Right hindlimb (tissue), 1 donor: Measurements from ENCODE around the gene PRRT4.

Source experiments
- DNase-seq: peaks from one replicate; pipeline ENCODE4 v3.0.0-alpha.2; 2018

PRRT4 gene

DNA sequence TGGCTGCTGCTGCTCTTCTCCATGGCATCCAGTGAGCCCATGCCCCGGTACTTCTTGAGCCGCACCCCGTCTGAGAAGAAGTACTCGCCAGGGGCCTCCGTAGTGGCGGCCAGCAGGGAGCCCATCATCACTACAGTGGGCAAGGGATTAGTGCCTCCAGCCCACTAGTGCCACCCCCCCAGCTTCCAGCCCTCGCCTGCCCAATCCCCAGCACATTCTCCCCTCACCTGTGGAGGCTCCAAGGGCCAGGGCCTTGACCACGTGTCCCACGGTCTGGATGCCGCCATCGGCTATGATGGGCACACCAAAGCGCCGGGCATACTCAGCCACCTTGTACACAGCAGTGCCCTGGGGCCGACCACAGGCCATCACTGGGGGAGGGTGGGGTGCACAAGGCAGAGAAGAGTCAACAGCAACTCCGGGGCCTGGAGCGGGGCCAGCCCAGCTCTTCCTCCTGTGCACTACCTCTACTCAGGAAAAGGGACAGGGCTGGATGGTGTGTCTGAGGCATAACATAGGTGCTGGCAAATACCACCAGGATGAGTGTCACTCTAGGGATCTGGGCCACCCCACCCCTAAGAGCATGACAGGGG is 33.5 kb upstream of the PRRT4 start:
- no peak for DNase-seq

DNA sequence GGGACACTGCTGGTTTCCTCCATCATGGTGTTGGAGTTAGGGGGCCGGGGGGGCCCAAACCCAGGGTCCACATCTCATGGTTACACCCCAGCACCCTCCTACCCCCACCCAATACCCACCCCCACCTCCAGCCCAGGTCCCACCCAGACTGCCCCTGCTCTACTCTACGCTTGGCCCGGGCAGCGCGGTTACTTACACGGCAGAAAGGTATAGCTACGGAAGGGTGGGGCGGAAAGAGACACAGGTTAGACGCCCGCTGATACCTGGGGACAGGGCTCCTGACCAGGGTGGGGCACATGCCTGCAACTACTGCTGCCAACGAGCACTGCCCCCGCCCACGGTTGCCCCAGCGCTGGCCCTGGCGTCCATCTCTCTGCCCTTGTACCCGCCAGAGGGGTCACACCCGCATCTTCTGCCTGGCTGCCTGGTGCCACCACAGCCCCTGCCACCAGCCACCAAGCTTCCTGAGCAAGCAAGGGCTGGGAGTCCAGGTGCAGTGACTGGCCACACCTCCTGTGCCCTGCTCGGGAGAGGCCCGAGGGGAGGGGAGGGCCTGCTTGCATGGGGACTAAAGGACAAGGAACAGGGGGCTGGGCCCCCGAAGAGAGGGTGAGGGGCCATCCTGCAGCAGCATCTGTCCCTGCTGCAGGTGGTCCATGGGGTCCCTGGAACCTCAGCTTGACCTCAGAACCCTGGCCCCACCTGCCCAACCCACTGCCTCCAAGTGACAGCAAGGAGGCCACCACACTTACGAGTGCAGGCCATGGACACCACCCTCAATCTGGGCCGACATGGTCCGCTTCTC is 32.2 kb upstream of the PRRT4 start:
- DNase-seq, result no peak

DNA sequence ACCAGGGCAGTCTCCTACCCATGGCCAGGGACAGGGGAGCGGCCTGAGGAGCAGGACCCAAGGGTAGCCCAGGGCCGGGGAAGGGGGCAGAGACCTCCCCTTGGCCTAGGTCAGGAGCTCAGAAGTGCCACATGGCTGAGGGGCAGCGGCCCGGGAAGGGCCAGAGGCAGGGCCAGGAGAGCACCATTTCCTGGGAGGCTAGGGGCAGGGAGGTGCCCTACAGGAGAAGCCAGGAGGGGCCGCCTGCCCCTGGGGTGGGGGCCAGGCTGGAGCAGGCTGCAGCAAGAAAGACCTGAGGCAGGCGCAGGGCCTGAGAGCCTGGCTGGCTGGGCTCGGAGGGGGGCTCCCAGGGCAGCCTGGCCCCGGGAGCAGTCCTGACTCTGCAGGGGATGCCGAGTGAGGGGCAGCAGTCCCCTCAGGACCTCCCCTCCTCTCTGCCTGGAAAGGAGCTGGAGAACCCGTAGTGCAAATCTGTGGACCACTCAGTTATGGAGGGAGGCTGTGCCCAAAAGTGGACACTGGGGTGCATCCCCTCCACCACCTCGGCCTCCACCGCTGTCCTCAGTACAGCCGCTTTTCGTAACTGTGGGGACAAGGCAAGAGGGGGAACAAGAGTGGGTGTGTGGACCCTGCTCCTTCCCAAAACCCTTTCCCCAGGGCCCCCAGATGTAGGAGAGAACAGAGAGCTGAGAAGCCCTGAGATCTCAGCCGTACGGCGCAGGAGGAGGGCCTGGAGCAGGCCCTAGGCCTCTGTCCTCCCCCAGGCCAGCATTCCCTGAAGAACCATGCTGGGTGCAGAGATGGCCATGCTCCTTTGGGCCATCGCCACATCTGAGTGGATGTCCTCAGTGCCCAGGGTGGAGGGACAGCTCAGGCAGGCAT is 31.2 kb upstream of the PRRT4 start:
- DNase-seq, result no peak

DNA sequence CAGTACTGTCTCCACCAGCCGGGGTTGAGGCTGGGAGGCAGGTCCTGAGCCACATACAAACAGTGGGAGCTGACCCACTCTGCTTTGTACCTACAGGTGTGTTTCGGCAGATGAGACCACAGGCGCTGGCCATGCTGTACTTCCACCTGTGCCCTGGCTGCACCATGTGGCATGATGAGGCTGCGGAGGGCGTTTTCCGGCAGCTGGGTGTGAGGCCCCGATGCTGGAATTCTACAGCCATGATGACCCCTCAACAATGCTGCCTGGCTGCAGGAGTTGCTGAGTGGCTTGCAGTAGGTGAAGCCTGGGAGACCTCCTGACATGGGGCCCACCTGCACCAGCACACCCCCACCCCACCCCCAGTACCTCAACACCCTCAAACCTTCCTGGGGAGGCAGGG is 30.3 kb upstream of the PRRT4 start:
- no peak for DNase-seq

DNA sequence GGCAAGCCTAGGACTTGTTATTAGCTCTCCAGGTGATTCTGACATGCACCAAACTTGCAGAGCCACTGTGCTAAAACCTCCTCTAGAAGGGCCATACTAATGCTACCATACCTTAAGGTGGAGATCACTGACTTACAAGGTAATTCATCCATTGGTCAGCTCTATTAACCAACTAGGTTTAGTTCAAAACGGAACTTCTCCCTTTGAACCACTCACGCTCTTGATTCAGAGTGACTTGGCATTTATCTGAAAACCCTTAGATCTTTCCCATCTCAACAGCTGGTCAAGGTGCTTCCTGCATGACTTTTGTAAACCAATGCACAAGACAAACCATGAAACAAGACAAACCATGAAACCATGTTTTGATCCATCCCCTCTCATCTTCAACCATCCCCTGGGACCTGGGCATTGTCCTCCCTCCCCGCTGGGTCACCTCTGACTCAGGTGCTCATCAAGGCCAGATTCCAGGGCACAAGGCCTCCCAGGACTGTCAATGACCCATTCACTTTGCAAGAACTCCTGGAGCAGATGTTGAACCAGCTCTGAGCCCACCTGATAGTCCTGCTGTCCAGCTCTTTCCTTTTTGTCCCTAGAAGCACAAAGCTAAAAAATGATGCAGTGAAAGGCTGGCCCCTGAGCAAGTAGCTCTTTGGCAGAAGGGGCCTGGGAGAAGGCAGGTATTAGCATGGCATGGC is 29.5 kb upstream of the PRRT4 start:
- no peak for DNase-seq

DNA sequence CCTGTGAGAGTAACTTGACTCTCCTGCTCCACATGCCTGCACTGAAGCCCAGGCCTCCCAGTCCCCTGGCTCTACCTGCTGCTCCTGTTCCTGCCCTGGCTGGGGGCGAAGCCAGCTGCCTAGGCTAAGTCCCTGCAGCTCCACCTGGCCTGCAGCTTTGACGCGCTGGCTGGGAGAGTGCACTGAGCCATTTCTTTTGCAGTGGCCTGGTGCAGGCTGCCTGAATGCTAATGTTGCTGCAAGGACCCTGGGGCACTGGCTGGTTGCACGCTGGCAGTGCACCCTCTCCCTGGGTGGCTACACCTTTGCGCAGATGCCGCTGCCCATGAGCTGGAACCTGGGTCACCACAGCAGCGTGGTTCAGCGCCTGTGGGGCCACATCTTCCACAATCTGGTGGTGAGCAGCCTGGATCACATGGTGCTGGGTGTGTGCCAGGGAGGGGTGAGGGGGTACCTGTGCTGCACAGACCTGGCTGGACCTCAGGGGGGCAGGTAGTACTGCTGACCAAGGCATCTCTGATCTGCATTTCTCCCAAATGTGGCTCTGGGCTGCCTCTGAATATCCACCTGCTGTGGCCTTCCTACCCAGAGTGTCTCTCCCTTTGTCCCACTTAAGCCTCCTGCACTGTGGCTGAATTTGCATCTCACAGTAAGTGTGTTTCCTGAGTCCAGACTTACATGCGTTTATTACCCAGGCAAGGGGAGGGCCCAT is 28.3 kb upstream of the PRRT4 start:
- DNase-seq, result no peak

DNA sequence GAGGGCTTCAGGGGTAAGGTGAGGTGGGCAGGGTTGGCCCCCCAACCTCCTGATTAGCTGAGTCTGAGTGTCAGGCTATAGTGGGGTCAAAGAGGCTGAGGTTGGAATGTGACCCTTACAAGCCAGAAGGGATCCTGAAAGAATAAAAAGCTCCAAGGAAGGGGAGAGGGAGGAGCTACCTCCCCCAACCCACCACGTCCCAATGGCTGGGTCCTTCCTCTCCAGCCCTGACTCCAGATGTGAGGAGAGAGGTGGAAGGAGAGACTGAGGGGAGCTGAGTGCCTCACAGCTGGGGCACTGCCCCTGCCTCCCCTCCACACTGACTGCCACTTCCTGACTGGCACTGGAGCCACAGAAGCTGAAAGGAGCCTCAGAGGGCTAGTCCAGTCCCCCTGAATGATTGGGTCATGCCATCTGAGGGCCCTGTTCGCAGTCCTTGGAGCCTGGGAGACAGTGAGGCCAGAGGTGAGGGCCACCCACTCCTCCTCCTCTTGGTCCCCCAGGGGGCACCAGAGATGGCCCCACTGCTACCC is 27.7 kb upstream of the PRRT4 start:
- DNase-seq, result no peak

DNA sequence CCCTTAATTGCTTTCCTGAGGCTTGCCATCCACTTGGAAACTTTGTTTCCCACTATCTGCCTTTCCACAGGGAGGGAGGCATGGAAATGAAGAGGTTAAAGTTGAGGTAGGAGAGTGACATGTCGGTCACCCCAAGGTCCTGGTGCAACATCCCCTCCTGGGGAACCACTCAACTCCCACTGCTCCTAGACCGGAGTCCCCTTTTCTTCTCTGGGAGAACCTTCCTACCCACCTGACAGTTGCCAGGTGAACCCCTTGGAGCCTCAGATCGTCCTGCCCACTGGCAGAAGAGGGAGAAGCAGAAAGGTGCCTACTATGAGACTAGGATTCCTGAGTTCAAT is 26.6 kb upstream of the PRRT4 start:
- DNase-seq, result no peak

DNA sequence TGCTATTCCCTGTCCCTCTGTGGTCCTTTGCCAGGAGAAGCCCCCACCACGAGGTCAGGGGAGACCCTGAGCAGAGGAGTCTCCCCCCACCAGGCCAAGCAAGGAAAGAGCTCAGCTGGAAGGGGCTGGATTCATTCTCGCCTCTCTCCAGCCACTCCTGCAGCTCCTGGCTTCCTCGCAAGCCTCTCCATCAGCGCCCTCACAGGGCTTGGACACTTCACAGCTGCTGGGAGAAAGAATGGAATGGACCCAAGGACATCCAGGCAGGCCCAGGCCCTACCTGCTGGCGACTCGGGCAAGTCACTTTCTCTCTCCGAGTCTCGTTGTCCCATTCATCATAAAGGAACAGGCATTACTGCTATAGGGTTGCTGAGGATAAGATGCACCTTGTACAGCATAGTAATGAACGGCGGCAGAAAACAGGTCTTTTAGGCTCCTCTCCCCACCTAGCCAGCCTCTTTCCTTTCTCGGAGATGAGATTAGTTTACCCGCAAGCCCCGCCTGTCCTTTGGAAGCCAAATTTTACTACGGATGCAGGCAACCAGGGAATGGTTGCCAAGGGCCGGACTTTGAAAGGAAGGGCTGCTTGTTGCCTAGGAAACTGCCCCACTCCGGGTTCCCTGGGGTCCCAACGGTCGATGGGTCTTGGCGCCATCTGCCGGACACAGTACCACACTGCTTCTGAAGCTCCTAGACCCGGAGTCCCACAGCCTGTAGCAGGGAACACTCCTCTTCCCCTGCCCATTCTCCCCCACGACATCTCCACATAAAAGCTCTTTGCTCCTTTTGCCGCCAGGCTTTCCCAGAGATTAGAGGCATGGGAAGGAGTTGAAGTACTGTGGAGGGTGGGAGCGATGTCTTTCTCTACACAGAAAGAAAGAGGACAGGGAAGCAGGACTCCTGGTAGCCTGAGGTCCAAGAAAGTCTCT is 26.0 kb upstream of the PRRT4 start:
- DNase-seq, result peak; percentile 89

DNA sequence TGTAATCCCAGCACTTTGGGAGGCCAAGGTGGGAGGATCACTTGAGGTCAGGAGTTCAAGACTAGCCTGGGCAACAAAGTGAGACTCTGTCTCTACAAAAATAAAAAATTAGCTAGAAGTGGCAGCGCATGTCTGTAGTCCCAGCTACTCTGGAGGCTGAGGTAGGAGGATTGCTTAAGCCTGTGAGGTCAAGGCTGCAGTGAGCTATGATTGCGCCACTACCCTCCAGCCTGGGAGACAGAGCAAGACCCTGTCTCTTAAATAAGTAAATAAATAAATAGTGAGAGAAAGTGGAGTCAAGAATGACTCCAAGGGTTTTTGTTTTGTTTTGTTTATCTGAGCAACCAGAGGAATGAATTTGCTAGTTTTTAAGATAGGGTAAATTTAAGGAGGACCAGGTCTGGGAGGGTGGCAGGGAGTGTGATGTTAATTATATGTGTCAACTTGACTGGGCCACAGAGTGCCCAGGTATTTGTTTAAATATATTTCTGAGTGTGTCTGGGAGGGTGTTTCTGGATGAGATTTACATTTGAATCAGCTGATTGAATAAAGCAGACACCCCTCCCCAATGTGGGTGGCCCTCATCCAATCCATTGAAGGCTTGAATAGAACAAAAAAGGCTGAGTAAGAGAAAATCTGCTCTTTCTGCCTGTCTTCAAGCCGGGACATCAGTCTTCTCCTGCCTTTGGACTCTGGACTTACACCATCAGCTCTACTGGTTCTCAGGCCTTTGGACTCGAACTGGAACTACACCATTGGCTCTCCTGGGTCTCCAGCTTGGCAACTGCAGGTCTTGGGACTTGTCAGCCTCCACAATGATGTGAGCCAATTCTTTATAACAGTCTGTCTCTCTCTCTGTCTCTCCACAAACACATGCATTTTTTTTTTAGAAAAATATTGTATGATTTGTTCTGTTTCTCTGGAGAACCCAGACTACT is 24.8 kb upstream of the PRRT4 start:
- no peak for DNase-seq

DNA sequence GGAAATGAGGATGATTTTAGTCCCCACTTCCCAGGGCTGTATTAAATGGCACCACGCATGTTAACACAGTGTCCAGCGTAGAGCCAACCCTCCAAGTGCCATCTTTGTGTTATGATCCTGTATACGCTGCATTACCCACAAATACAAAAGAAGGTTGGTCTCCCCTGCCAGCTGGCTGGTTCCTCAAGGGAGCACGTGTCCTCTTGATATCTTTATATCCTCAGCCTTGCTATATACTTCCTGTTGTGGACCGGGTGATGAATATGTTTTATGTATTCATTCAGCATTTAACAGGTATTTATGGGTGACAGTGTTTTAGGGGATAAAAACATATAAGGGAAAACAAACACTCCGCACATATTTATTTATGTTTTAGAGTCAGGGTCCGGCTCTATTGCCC is 23.2 kb upstream of the PRRT4 start:
- no peak for DNase-seq

DNA sequence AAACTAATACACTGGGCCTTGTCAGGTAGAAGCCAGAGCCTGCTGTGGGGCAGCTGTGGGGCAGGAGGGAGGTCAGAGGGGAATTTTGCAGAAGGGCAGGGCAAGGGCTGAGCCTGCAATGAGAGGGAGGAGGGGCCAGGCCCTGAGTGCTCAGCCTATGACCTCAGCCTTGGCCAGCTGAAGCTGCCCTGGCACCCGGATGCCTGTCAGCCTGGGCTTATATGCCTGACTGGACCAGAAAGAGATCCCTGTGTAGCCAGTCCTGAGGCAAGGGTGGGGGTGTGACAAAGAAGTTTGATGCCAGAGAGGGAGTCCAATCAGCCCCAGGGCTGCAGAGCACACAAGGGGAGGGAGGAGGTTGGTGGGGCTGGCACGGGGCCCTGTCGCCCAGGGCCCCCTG is 22.3 kb upstream of the PRRT4 start:
- DNase-seq, result no peak

DNA sequence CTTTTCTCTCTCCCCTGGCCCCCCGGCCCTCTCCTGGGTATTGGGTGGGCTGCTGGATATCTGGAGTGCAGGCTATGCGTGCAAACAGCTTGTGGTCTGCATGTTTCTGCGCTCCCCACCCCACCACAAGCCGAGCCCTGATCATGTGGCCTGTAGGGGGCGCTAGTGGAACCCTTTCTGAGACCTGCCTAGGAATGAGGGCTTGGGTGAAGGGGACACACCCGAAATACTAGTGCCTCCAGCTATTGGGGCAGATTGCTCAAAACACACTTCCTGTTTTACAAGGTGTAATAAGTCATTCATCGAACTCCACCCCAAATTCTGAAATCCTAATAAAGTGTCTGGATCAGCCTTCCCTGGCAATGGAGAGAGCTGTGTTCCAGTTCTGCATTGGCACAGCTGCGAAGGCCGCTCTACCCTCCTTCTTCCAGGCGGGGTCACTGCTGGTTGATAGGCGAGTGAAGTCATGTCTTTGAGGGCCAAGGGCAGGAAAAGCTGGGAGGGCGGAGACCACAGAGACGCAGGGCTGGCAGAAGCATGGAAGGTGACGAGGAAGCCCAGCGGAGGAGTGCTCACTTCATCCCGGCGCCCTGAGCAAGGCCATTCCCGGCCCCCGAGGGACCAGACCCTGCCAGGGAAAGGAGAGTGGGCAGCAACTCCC is 19.8 kb upstream of the PRRT4 start:
- no peak for DNase-seq

DNA sequence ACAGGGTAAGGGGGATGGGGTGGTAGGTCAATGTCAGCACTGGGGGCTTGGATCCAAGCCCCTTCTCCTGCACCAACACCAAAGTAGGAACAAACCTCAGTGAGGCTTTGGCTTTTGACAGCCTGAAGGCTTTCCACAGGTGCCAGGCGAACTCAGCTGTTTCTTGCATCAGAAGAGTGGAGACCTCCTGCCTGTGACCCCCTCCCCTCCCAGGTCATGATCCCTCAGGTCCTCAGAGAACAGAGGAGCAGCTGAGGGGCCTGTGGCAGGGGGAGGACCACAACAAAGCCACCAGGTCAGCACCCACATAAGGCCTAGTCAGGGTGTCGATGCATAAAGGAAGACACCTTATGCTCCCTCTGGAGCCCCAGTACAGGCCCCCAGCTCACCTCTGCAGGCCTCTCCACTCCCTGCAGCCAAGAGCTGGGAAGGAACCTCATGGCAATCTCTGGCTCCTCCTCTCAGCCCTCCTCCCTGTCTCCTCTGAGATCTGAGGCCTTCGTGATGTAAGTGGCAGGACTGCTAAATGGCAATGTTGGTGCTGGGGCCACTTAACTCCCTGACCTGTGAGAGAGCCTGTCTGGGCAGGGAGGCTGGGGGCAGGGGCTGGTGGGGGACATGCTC is 19.1 kb upstream of the PRRT4 start:
- no peak for DNase-seq

DNA sequence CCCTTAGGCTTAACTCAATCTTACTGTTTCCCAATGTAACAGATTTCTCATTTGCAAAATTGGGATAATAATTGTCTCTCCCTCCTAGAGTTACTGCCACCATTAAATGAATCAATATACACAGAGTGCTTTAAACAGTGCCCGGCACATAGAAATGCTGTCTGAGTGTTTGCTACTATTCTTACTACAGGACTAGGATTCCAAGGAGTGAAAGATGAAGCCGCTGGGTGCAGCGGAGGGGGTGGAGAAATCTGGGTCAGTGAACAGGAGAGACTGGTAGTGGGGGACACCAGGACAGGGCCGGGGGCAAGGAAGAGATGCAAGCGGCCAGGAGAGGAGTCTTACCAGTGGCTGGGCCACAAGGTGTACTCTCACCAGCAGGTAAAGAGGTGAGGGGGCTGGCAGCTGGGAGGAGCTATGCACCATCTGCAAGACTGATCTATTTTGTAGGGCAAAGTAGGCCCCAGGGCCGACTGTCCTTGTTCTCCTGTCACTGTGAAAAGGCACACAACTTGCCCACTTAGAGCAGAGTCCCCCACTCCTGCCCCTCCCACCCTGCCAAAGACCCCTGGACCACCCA is 18.5 kb upstream of the PRRT4 start:
- DNase-seq, result no peak

DNA sequence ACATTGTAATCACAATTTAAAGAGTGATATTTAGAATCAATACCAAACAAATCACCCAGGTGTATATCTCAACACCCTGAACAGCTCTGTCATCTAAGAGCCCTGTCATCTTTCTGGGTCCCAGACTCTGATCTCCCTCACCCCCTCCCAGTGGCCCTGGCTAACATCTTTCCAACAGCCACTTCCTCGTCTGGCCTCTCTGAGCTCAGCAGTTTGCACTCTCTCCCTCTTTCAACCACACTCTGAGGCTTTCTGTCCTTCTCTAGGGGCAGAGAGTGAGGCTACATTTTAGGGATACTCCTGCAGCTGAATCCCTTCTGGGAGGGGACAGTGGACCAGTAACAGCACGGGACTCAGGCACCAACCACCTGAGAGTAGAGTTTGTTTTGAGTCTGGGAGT is 17.1 kb upstream of the PRRT4 start:
- no peak for DNase-seq

DNA sequence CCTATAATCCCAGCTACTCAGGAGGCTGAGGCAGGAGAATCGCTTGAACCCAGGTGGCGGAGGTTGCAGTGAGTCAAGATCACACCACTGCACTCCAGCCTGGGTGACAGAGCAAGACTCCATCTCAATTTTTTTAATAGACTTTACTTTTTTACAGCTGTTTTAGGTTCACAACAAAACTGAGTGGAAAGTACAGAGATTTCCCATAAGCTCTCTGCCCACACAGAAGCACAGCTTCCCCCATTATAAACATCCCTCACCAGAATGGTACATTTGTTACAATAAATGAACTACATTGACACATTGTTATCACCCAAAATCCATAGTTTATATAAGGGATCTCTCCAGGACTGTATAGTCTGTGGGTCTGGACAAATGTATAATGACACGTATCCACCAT is 14.6 kb upstream of the PRRT4 start:
- DNase-seq, result no peak

DNA sequence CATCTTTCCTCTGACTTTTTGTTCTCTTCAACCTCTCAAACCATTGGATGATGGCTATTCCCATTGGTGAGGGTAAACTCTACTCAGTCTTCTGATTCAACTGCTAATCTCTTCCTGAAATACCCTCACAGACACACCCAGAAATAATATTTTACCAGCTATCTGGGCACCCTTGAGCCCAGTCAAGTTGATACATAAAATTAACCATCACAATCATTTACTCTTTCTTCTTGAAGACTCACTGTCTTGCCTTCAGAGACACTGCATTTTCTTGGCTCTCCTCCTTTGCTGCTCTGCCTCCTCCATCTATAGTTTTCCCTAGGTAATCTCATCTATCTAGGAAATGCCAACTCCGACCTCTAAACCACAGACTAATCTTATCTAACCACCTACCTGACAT is 12.6 kb upstream of the PRRT4 start:
- DNase-seq, result no peak

DNA sequence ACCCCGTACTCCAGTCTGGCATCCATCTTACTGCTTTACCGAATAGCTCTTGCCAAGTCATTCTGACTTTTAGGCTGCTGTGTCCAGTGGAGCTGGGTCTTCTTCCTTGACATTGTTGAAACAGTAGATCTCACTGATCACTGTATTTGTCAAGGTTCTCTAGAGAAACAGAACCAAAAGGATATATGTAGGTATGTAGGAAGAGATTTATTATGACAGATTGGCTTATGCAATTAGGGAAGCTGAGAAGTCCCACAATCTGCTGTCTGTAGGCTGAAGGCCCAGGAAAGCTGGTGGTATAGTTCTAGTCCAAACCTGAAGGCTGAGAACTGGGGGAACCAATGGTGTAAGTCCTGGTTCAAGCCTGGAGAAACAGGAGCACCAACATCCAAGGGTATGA is 12.1 kb upstream of the PRRT4 start:
- DNase-seq, result no peak
